ENCODE measurements around the gene CDH24. TPM values are rescaled to one million over a fixed set of nuclear protein-coding genes. Genes with fewer than 3 reads are reported as not detected.
A peak's percentile ranks its signal among the peaks of the same experiment; 100 is the strongest.

The CDH24 gene
- total and polyA plus RNA-seq, 2 of the 13 experiments (the other 11 are each of a cell fraction or from before 2014, with no cell fraction given): 0.69 to 0.99 TPM

DNA sequence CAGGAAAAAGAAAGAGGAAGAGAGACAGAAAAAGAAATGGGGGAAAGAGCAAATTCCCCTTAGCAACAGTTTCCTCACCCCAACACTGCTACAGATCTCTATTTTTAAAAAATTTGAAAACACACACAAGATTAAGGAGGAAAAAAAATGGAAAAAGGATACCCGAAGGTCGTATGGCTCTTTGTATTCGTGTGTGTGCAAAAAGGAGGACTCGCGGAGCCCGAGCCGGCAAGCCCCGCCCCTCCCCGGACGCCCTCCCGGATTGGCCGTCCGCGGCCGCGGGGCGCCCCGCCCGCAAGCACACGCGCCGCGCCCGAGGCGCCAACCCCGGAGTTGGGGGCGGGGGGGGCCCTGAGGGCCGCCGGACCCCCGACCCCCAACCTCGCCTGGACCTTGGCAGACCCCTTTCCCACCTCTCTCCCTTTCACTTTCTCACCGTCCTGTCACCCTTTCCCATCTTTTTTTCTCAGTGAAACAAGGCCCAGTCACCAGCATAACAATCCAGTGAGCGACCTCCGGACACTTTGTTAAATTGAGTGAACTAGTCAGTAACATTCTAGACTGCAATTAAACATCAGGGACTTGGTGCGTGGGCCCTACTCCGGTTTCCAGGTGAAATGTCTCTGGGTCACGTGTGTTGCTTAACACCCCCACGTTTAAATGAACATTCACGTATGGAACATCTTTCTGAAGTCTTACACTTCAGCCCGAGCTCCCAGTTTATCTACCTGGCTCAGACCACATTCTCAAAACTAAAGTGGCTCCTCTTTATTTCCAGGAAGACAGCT is 47.2 kb downstream of the CDH24 start, which contains the start of gene C14orf93 (continued):
- TF ChIP-seq ZNF317 (CRISPR knock-in tag; IDR thresholded peaks at IDR 0.05) (peak; percentile 57; the same call in 1 of the 2 replicates), MTA3 (CRISPR knock-in tag; IDR thresholded peaks at IDR 0.05) (no peak), NFE2L1 (CRISPR knock-in tag; IDR thresholded peaks at IDR 0.05; ENCODE audit: borderline replicate concordance) (no peak), ZNF589 (CRISPR knock-in tag; conservative IDR thresholded peaks at IDR 0.05) (no peak), ZNF468 (CRISPR knock-in tag; IDR thresholded peaks at IDR 0.05) (no peak), ZNF12 (CRISPR knock-in tag; IDR thresholded peaks at IDR 0.05) (no peak; the same call in 1 of the 2 replicates), LCORL (IDR thresholded peaks at IDR 0.05) (no peak), LCORL (CRISPR knock-in tag; IDR thresholded peaks at IDR 0.05) (peak; percentile 57; the same call in 1 of the 2 replicates), PAWR (CRISPR knock-in tag; IDR thresholded peaks at IDR 0.05; ENCODE audit: borderline replicate concordance) (no peak), ZNF274 (CRISPR knock-in tag; IDR thresholded peaks at IDR 0.05) (peak; percentile 77), ZFYVE20 (CRISPR knock-in tag; IDR thresholded peaks at IDR 0.05; ENCODE audit: borderline replicate concordance, low read depth) (no peak)
- TF ChIP-seq, protein P1, sequence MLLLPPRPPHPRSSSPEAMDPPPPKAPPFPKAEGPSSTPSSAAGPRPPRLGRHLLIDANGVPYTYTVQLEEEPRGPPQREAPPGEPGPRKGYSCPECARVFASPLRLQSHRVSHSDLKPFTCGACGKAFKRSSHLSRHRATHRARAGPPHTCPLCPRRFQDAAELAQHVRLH (CRISPR knock-in tag; IDR thresholded peaks at IDR 0.05; ENCODE audit: borderline replicate concordance, low read depth): peak; percentile 44; the same call in 1 of the 2 replicates
- TF ChIP-seq, protein P2, sequence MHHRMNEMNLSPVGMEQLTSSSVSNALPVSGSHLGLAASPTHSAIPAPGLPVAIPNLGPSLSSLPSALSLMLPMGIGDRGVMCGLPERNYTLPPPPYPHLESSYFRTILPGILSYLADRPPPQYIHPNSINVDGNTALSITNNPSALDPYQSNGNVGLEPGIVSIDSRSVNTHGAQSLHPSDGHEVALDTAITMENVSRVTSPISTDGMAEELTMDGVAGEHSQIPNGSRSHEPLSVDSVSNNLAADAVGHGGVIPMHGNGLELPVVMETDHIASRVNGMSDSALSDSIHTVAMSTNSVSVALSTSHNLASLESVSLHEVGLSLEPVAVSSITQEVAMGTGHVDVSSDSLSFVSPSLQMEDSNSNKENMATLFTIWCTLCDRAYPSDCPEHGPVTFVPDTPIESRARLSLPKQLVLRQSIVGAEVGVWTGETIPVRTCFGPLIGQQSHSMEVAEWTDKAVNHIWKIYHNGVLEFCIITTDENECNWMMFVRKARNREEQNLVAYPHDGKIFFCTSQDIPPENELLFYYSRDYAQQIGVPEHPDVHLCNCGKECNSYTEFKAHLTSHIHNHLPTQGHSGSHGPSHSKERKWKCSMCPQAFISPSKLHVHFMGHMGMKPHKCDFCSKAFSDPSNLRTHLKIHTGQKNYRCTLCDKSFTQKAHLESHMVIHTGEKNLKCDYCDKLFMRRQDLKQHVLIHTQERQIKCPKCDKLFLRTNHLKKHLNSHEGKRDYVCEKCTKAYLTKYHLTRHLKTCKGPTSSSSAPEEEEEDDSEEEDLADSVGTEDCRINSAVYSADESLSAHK (CRISPR knock-in tag; IDR thresholded peaks at IDR 0.05; ENCODE audit: borderline replicate concordance): no peak
- TF ChIP-seq, protein P3, sequence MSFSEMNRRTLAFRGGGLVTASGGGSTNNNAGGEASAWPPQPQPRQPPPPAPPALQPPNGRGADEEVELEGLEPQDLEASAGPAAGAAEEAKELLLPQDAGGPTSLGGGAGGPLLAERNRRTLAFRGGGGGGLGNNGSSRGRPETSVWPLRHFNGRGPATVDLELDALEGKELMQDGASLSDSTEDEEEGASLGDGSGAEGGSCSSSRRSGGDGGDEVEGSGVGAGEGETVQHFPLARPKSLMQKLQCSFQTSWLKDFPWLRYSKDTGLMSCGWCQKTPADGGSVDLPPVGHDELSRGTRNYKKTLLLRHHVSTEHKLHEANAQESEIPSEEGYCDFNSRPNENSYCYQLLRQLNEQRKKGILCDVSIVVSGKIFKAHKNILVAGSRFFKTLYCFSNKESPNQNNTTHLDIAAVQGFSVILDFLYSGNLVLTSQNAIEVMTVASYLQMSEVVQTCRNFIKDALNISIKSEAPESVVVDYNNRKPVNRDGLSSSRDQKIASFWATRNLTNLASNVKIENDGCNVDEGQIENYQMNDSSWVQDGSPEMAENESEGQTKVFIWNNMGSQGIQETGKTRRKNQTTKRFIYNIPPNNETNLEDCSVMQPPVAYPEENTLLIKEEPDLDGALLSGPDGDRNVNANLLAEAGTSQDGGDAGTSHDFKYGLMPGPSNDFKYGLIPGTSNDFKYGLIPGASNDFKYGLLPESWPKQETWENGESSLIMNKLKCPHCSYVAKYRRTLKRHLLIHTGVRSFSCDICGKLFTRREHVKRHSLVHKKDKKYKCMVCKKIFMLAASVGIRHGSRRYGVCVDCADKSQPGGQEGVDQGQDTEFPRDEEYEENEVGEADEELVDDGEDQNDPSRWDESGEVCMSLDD (CRISPR knock-in tag; IDR thresholded peaks at IDR 0.05; ENCODE audit: borderline replicate concordance): no peak
- TF ChIP-seq, protein P4, sequence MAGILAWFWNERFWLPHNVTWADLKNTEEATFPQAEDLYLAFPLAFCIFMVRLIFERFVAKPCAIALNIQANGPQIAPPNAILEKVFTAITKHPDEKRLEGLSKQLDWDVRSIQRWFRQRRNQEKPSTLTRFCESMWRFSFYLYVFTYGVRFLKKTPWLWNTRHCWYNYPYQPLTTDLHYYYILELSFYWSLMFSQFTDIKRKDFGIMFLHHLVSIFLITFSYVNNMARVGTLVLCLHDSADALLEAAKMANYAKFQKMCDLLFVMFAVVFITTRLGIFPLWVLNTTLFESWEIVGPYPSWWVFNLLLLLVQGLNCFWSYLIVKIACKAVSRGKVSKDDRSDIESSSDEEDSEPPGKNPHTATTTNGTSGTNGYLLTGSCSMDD (CRISPR knock-in tag; IDR thresholded peaks at IDR 0.05): no peak
- TF ChIP-seq, protein P5, sequence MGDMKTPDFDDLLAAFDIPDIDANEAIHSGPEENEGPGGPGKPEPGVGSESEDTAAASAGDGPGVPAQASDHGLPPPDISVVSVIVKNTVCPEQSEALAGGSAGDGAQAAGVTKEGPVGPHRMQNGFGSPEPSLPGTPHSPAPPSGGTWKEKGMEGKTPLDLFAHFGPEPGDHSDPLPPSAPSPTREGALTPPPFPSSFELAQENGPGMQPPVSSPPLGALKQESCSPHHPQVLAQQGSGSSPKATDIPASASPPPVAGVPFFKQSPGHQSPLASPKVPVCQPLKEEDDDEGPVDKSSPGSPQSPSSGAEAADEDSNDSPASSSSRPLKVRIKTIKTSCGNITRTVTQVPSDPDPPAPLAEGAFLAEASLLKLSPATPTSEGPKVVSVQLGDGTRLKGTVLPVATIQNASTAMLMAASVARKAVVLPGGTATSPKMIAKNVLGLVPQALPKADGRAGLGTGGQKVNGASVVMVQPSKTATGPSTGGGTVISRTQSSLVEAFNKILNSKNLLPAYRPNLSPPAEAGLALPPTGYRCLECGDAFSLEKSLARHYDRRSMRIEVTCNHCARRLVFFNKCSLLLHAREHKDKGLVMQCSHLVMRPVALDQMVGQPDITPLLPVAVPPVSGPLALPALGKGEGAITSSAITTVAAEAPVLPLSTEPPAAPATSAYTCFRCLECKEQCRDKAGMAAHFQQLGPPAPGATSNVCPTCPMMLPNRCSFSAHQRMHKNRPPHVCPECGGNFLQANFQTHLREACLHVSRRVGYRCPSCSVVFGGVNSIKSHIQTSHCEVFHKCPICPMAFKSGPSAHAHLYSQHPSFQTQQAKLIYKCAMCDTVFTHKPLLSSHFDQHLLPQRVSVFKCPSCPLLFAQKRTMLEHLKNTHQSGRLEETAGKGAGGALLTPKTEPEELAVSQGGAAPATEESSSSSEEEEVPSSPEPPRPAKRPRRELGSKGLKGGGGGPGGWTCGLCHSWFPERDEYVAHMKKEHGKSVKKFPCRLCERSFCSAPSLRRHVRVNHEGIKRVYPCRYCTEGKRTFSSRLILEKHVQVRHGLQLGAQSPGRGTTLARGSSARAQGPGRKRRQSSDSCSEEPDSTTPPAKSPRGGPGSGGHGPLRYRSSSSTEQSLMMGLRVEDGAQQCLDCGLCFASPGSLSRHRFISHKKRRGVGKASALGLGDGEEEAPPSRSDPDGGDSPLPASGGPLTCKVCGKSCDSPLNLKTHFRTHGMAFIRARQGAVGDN (CRISPR knock-in tag; IDR thresholded peaks at IDR 0.05): peak; percentile 90
